VCaP (cell line): ENCODE data around the gene TLR10.
"Not testable (repeated sequence)": the region's sequence is repeated elsewhere in the genome, so short reads cannot be mapped to it uniquely, and the experiment has no call there.

ENCODE experiments used
- H3K27ac ChIP-seq: fragments of 450-650 bp; 2 replicates; pipeline ENCODE4 v1.5.1; 2017
- TF ChIP-seq, protein P1 (sequence below): fragments of 450-650 bp; conservative IDR thresholded peaks from 2 replicates; pipeline ENCODE4 v1.5.1; 2017; ENCODE audit warnings: mild to moderate bottlenecking, moderate library complexity

The TLR10 gene

DNA sequence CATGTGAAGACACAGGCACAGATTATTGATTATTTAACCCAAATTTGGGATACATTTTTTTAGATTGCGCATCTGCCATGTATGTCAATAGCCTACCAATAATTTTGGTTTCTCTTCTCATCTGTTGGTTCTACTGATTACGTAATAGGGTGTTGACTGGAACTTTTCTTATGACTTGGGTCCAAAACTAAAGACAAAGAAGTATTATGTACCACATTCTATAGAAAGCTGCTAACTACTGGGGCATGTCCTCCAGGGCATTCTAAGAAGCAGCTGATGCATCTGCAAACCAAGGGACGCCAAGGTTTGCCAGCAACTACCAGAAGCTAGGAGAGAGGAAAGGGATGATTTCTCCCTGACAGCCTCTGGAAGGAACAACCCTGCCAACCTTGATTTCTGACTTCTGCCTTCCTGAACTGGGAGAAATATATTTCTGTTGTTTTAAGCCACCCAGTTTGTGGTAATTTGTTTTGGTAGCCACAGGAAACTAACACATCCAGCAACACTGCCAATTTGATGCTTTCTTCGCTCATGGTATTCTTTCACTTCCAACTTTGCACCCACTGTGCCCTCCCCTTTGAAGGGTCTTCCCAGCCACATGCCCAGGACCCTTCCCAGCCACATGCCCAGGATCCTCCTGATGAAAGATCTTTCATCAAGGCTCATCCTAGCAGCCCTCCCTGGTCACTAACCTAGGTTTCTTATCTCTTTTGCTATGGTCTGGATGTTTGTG lies 37.7 kb upstream of the TLR10 start:
- TF ChIP-seq, protein P1, sequence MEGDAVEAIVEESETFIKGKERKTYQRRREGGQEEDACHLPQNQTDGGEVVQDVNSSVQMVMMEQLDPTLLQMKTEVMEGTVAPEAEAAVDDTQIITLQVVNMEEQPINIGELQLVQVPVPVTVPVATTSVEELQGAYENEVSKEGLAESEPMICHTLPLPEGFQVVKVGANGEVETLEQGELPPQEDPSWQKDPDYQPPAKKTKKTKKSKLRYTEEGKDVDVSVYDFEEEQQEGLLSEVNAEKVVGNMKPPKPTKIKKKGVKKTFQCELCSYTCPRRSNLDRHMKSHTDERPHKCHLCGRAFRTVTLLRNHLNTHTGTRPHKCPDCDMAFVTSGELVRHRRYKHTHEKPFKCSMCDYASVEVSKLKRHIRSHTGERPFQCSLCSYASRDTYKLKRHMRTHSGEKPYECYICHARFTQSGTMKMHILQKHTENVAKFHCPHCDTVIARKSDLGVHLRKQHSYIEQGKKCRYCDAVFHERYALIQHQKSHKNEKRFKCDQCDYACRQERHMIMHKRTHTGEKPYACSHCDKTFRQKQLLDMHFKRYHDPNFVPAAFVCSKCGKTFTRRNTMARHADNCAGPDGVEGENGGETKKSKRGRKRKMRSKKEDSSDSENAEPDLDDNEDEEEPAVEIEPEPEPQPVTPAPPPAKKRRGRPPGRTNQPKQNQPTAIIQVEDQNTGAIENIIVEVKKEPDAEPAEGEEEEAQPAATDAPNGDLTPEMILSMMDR = no peak
- H3K27ac ChIP-seq = no peak overlapping the region

DNA sequence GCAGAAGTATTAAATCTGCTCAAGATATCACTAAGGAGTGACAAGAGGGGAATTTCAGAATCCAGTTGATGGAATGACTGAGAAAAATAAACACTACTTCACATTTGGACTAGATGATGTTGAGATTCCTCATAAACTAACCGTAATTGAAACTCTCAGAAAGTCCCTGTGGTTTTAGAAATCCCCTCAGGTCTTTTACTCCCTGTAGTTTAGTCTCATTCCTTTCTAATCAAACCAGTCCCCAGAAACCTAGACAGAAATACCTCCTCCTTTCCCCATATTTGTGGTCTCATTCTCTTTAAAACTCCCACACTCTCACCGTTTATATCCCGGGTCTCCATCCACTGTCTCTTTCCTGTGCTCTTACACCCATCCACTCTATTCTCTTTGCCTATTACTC lies 36.8 kb upstream of the TLR10 start:
- TF ChIP-seq, protein P1 = no peak
- H3K27ac ChIP-seq = no peak overlapping the region

DNA sequence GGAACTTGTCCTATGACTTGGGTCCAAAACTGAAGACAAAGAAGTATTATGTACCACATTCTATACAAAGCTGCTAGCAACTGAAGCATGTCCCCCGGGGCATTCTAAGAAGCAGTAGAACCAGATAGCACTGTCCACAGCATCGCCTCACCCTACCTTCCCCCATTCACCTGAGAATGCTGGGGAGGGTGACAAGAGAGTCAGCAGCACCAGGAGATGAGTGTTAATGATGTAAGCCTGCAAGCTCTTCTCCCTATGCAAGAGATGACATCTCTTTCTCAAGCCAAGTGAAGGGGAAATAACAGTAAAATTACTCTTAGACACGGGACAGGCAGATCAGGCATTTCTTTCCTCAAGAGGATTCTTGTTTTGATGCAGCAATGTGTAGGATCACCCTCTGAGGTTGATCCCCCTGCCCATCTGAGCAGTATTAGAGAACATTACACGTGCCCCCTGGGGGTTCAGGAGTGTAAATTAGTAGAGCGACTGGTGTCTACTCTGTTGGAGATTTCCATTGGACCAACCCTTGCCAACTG lies 35.7 kb upstream of the TLR10 start:
- H3K27ac ChIP-seq = no peak overlapping the region
- TF ChIP-seq, protein P1 = no peak

DNA sequence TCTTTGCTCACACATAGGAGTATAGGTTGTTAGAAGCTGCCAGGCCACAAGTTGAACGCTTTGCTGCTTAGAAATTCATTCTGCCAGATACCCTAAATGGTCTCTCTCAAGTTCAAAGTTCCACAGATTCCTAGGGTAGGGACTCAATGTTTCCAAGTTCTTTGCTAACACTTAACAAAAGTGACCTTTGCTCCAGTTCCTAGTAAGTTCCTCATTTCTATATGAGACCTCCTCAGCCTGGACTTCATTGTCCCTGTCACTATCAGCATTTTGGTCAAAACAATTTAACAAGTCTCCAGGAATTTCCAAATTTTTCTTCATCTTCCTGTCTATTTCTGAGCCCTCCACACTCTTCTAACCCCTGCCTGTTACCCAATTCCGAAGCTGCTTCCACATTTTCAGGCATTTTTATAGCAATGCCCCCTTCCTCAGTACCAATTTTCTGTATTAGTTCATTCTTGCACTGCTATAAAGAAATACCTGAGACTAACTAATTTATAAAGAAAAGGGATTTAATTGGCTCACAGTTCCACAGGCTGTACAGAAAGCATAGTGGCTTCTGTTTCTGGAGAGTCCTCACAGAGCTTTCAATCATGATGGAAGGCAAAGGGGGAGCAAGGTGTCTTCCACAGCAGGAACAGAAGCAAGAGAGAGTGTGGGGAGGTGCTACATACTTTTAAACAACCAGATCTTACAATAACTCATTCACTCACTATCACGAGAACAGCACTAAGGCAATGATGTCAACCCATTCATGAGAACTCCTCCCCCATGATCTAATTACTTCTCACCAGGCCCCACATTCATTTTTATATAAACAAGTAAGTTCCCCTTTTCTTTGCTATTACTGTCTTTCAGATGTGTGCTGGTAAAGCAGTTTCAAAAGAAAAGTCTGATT lies 33.3 kb upstream of the TLR10 start:
- TF ChIP-seq, protein P1 = no peak
- H3K27ac ChIP-seq = no peak overlapping the region

DNA sequence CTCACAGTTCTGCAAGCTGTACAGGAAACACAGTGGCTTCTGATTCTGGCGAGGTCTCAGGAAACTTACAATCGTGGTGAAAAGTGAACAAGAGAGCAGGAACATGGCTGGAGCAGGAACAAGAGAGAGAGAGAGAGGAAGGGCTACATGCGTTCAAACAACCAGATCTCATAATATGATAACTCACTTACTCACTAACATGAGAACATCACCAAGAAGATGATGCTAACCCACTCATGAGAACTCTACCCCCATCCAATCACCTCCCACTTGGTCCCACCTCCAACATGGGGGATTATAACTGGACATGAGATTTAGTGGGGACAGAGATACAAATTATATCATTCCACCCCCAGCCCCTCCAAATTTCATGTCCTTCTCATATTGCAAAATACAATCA lies 31.6 kb upstream of the TLR10 start:
- TF ChIP-seq, protein P1 = no peak
- no peak overlapping the region for H3K27ac ChIP-seq

DNA sequence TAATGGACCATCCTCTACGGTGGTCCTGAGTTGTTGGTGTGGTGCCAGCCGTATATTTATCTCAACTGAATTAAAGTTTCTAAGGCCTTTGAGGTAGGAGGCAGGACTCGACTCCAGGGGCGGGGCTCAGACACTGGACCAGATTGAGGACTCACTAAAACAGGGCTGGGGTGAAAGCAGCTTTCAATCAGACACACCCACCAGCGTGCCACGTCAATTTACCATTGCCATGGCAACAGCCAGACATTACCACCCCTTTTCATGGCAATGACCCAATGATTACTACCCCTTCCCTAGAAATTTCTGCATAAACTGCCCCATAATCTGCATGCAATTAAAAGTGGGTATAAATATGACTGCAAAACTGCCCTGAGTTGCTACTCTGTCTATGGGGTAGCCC lies 28.5 kb upstream of the TLR10 start:
- TF ChIP-seq, protein P1 = no peak
- H3K27ac ChIP-seq = no peak overlapping the region

DNA sequence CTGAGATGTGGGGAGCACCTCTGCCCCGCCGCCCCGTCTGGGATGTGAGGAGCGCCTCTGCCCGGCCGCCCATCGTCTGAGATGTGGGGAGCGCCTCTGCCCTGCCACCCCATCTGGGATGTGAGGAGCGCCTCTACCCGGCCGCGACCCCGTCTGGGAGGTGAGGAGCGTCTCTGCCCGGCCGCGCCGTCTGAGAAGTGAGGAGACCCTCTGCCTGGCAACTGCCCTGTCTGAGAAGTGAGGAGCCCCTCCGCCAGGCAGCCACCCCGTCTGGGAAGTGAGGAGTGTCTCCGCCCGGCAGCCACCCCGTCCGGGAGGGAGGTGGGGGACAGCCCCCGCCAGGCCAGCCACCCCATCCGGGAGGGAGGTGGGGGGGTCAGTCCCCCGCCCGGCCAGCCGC lies 24.7 kb upstream of the TLR10 start:
- not testable (repeated sequence) for H3K27ac ChIP-seq

DNA sequence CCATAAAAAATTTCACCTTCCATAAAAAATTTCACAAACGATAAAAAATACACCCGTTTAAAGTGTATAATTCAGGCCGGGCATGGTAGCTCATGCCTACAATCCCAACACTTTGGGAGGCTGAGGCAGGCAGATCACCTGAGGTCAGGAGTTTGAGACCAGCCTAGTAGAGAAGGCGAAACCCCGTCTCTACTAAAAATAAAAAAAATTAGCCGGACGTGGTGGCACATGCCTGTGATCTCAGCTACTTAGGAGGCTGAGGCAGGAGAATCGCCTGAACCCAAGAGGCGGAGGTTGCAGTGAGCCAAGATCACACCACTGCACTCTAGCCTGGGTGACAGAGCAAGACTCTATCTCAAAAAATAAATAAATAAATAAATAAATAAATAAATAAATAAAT lies 23.5 kb upstream of the TLR10 start:
- not testable (repeated sequence) for H3K27ac ChIP-seq
